CD4-positive, alpha-beta T cell treated with Interleukin-15 for 4 hours (primary cell): ENCODE results near the gene JAG2.

Experiments used
- DNase-seq: peaks from one replicate; pipeline ENCODE4 v3.0.0-alpha.2; 2020; ENCODE audit warnings: low spot score

JAG2 gene

DNA sequence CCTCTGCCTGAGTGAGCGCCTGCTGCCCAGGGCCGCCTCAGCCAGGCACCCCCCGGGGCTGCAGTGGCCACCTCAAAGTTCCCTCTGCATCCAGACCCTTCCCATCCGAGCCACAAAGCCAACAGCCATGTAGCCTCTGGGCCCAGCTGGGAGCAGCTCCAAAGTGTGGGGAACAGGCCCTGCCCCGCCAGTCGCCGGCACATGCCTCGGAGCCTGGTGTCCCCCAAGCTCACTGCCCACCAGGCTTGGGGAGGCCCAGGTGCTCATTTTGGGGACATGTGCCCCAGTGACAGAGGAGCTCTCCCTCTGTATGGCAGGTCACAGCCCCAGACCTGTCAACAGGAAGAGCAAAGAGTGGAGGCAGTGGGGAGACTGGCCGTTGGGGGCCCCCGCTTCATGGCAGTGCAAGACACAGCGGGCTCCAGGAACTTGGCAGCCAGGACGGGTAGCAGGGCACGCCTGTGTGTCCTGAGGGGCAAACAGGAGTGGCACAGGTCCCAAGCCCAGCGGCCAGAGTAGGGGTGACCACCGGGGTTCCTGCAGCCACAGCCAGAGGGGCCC is 29.9 kb downstream of the JAG2 start:
- DNase-seq: no peak

DNA sequence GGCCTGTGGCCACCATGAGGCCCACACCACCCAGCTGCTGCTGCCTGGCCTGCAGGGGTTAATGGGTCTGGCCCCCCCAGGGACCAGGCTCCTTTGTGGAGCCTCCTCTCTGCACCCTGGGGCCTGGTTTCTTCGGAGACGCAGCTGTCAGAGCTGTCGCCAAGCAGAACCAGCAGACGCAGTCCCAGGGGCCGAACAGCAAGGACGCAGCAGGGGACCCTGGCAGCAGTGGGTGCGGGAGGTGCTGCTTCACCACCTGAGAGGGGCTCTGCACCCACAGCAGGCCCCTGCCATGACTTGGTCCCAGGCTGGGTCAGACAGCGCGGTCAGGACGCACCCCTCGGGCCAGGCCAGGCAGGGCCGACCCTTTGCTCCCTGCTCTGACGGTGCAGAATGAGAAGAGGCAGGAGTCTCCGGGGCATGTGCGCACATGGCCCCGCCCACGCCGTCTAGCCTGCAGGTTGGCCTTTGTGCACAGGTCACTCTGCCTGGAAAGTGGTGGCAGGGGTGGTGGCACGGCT is 30.5 kb downstream of the JAG2 start:
- no peak for DNase-seq

DNA sequence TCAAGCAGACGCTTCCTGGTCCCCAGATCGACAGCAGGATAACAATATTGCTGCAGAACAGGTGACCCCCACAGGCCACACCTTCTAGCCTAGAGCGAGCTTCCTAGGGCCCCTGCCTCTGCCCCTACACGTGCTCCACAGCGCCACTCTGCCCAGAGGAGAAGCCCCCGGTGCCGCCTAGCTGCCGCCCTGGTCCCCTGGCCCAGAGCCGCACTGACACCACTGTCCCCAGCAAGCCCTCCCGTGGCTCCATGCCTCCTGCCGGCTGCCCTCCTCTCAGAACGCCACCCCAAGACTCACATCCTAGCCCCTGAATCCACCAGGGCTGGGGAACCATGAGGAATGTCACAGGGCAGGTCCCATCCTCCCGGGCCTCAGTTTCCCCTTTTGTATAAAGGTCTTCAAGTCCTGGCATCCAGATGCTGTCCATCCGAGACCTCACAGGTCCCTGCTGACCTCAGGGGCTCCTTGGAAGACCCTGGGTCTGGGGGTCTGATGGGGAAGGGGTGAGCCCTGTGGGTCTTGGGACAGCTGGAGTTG is 31.0 kb downstream of the JAG2 start:
- no peak for DNase-seq

DNA sequence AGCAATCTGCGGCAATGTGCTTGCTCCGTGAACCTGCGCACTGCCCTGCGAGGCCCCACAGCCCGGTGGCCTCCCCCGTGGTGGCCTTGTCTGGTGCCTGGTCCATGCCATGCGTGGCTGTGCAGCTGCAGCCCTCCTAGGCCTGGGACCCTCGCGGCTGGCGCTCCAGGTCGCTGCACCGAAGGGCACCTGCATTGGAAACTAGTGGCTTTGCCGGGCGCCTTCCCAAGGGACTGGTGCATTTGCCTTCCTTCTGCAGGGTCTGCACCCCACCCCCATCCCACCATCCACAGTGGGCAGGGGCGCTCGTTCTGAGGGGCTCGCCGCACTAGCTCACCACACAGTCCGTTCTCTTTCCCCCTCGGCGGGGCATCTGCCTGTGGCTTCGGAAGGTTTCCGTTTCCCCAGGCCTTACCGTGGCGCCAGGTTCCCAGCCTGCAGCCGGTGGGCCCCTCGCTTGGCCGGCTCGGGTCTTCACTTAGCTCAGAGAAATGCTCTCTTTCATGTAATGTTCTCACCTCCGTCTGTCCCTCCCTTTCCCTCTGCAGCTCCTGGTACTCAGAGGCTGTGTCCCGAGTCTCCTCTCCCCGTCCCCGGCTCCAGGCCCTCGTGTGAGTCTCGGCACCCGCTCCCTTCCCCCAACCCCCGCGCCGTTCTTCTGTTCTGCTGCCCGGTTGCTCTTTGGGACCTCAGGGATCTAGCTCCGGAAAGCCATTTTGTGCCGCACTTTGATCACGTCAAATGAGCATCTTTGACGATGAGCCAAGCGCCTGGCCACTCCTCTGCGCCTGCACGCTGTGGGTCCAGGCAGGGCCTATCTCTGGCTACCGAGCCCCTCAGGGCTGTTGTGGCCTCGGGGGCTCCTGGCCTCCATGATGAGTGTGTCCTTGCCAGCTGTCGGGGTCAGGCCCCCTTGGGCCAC is 31.9 kb downstream of the JAG2 start:
- DNase-seq: no peak

DNA sequence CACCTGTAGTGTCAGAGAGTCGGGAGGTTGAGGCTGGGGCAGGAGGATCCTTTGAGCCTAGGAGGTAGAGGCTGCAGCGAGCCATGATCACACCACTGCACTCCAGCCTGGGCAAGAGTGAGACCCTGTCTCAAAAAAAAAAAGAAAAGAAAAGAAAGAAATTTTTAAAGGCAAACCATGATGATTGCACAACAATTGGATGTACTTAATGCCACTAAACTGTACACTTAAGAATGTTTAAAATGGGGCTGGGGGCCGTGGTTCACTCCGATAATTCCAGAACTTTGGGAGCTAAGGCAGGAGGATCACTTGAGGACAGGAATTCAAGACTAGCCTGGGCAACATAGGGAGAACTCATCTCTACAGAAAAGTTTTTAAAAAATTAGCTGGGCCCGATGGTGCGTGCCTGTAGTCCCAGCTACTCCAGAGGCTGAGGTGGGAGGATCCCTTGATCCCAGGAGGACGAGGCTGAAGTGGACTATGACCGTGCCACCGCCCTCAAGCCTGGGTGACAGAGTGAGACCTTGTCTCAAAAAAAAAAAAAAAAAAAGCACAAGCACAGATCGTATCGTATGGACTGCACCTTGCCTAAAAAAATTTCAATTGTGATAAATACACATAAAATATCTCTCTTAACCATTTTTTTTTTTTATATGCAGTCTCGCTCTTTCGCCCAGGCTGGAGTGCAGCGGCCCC is 32.7 kb downstream of the JAG2 start:
- no peak for DNase-seq

DNA sequence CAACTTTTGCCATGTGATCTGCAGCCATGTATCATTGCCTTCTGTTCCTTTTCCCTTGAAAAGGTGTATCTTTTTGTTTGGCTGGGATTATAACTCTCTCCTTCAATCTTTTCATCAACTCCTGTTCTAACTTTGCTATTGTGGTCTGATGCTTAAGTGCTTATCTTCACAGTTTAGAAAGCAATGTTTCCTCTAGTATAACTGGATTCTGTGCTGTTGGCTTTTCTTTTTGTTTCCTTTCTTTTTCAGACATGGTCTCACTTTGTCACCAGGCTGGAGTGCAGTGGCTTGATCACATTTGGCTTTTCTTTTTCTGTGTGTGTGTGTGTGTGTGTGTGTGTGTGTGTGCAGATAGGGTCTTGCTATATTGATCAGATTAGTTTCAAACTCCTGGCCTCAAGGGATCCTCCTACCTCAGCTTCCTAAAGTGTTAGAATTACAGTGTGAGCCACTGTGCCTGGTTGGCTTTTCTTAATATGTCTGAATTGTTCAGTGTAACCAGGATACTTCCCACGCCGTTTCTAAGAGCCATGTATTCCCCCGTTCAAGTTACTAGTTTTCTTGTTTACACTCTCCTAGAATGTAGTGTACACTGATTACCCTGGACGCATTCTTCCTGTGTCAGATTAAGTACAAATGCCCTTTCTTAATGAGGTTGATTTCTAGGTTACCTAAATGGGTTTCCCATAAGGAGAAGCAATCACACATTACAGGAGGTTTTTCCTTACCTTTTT is 35.5 kb downstream of the JAG2 start:
- no peak for DNase-seq

DNA sequence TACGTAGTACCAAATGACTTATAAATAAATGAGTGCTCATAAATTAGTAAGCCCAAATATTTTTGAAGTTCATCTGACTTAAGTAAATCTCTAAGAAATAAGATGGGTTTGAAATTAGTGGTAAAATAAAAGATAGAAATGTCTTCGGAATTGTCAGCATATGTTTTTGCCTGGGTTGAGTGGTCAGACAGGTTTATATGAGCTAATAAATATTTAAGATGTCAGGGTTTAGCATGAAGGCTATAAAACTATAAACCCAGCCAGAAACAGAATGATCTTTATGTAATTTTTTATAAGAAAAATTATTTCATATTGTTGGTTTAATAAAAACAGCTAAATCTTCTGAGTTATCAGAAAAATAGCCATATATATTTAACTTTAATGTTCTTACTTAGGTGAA is 37.3 kb downstream of the JAG2 start:
- DNase-seq: no peak

DNA sequence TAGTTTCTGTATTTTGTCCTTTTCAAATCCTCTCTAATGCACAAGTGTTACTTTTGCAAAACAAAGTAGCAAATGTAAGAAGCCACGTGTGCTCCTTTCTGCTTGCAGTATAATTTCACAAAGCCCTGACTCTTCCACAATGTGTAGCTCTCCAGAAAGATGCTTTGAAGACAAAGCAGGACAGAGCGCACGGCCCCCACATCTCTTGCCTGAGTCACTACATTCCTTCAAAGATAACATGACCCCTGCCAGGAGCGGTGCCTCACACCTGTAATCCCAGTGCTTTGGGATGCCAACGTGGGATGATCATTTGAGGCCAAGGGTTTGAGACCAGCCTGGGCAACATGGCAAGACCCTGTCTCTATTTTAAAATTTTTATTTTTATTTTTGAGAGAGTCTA is 40.5 kb downstream of the JAG2 start:
- no peak for DNase-seq

DNA sequence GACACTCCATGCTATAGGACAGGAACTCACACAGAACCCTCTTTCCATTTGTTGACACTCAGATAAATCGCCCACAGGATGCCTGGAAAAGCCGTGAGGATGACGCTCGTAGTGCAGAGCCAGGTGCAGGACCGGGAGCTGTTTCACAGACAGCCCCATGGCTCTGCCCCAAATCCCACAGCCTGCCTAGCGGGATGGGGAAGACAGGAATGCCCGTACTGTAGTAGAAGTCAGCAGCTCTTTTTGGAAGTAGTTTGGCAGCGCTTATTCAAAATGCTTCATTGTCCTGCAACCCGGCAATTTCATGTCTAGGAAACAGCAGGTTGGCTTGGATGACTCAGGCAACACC is 41.6 kb downstream of the JAG2 start:
- DNase-seq: no peak

DNA sequence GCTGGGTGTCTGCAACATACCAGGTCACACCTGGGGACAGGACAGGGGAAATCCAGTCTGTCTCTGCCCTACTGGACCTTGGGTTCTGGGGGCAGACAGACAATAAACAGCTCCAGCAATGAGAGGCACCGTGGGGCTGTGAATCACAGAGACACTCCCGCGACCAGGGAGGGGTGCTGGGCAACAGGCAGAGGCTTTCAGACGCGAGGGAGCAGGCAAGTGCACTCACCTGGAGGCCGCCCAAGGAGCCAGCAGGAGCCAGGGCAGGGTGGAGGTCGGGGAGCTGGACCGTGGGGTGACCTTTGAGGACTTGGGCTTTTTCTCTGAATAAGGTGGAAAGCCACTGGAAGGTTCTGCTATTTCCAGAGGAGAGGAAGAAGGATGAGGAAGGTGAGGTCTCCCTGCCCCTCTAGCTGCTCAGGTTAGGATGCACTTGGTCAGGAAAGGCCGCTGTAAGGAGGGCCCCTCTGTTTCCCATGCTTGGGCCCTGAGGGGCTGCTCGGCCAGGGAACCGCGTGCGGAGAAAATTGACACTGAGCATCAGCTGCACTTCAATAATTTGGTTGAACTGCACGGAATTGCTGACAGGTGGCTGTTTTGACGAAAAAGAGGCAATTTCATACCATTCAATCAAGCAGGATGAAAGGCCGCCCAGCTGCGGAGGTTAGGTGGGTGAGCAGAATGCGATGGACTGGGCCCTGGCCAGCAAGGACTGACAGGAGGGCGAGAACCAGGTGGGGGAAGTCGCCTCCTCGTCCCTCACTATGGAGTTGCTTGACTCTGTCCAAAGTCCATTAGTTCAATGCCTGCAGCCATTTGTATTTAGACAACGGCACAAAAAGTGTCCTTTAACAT is 42.2 kb downstream of the JAG2 start:
- DNase-seq: no peak

DNA sequence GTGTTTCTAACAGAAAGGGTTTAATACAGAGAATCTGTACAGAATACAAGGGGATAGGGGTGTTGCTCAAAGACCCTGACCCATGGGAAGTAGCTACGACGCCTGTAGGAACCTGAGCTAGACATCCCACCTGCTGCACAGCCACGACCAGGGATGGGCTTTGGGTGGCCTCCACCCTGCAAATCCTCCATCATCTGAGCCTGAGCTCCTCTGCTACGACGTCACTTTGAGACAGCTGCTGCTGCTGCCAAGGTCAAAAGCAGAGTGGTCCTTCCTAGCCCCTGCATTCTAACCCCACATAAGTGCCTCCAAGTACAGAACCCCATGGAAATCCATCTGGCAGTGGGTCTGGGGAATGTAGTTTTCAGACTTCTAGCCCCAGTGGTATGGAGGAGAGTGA is 43.8 kb downstream of the JAG2 start:
- DNase-seq: no peak

DNA sequence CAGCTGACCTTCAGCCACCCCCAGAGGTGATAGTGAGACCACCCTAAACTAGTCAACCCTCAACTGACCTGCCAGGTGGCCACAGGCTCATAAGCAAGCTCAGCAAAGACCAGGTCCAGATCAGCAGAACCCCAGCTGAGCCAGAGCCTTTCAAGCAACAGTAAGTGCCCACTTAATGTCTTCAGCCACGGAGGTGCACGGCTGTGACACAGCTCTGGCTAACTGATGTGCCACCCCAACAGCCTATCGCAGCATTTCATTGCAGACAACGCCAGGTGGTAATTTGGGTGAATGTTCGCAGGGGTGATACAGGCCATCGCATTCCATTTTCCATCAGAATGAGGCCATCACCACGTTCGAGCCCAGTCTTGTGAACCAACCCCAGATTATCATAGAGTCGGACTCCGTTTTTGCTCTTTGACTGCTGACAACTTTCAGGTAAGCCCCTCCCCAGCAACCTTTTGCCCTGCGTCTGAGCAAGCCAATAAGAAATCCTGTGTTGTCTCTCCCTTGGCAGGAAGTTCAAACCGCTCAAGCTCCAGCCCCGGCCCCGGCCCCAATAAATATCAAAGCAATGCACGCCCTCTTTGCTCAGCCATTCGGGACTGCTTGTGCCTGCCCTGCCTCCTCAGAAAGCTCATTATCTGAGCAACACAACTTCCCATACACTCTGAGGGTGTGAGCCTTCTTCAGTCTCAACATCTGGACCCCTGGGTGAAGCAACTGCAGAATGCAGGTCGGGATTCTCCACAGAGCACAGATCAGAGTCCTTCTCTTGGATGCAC is 44.4 kb downstream of the JAG2 start:
- DNase-seq: no peak

DNA sequence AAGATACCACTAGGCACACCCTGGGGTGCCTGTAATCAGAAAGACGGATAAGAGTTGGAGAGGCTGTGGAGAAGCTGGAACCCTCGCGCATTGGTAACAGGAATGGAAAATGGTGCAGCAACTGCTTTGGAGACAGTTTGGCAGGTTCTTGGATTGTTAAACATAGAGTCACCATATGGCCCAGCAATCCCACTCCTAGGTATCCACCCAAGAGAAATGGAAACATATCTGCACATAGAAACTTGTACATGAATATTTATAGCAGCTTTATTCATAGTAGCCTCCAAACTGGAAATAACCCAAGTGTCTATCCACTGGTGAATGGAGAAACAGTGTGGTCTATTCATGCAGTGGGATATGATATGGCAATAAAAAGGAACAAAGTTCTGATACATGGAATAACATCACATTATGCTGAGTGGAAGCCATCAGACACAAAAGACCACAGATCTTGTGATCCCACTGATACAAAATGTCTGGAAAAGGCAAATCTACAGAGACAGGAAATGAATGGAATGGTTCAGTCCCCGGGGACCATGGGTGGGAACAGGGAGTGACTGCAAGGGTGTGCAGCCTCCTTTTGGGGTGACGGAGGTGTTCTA is 45.4 kb downstream of the JAG2 start:
- DNase-seq: no peak

DNA sequence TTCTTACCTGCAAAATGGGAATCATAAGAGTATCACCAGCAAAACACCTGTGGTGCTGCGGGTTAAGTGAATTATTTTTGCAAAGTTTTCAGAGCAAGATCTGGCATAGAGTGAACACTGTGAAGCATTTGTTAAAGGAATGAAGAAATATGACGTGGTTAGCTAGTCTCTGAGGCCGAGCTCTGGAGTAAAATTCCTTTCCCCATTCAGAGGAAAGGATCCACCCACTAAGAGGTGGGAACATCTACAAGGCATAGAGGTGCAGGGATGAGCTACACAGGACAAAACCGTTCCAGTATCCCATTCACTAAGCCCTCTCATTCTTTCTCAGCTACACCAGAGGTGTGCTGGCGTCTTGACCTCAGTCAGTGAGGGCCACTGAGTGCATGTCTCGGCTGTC is 48.5 kb downstream of the JAG2 start:
- DNase-seq: no peak

DNA sequence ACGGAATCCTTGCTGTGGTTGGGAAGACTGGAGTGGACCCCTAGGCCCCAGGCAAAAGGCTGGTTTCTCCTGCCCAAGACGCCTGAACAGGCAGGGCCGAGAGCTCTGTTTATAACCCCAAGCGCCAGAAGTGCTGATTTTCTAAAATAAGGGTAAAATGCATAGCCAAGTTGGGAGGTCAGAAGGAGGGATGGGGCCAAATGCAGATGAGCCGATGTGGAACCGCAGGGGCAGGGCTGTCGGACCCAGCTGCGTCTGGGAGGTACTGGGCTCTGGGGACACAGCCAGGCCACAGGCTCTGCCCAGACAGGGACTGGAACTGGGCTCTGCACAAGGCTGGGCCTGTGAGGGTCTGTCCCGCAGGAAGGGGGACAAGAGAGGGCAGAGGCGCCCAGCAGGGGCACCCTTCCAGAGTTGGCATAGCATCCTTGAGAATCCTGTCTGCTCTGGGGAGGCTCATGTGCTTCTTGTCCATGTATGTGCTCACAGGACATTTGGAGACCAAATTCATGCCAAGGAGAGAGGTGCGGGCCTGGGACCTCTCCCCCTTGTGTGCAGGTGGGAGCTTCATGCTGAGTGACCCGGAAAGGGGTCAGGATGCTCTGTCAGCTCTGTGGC is 49.1 kb downstream of the JAG2 start:
- DNase-seq: no peak

DNA sequence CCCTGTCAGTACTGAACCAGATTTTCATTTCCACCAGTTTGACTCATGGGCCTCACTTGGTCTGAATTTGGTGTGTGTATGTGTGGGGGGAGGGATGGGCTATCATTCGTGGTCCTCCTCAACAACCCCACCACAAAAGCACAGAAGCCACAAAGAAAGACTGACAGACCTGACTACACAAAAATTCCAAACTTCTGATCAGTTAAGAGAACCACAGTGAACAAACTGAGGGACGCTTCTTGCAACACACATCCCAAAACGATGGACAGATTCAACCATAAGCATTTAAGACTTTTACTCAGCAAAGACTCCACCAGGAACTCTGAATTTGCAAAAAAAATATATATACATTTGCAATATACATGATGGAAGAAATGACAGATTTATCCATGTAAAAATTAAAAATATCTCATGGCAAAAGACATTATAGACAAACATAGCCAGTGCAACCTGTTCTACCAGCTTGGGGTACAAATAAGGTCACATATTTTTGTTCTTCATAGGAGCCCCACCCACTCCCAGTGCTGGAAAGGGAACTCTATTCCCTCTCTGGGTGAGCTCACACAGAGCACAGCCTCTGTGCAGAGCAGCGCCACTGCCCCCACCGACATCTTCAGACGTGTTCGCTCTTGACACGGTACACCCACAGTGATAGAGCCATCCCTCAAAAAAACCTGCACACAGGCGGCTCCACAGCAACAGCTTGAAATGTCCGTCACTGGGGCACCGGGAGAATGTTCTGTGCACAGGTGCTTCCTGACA is 49.7 kb downstream of the JAG2 start:
- no peak for DNase-seq

DNA sequence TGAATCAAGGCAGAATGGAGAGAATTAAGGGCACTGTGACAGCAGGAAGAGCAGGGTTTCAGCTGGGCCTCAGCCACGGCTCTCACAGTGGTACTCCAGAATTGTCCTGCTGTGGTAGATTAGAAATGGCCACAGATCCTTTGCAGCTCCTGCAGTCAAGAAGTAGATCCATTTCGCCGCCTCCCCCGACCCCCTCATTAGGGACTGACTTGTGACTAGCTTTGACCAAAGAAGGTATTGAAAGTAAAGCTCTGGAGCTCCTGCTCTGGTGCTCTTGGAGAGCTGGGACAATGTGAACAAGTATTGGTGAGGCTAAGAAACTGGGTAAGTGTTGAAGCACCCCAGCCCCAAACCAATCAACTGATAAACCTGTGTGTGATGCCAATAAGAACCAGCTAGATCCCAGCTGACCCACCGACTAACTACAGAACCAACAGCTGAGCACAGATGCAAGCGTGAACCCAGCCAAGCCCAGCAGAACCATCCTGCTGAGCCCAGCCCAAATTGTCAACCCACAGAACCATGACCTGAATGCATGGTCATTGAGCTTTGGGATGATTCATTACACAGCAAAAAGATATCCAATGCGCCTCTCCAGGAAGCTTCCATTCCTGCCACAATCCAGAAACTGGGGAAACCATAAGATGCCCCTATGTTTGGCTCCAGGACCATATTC is 50.7 kb downstream of the JAG2 start:
- DNase-seq: no peak

DNA sequence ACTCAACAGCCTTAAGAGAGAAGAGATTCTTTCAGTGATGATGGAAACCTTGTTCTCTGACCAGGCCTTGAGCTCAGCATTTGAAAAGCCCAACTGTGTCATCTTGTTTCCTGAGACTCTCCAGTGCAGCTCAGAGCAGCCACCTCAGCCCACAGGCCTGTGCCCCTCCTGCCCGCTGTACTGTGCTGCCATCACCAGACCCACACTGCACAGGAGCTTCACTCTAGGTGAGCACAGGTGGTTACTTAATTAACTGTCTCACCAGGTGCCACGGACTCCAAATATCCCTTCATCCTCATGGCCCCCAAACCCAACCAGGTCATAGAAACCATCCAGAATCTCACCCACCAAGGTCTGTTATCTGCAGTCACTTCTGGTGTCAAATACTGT is 51.3 kb downstream of the JAG2 start:
- DNase-seq: no peak
